Neural cell (in vitro differentiated cells): ENCODE results near the gene PHACTR4.

Experiments
- CTCF ChIP-seq: fragments of 450-650 bp; IDR thresholded peaks from 2 replicates; pipeline ENCODE4 v1.5.1; 2014; ENCODE audit warnings: antibody characterized with exemption, mild to moderate bottlenecking, moderate library complexity; ENCODE audit not compliant: poor library complexity, severe bottlenecking
- EP300 ChIP-seq: fragments of 450-650 bp; conservative IDR thresholded peaks from 2 replicates; pipeline ENCODE4 v1.6.1; 2014; ENCODE audit warnings: antibody characterized with exemption, mild to moderate bottlenecking, moderate library complexity; ENCODE audit not compliant: poor library complexity, severe bottlenecking
- EZH2 ChIP-seq: fragments of 200-600, 300-800 bp; shearing (Covaris generic), sonication (generic); IDR thresholded peaks from 2 replicates; pipeline ENCODE4 v1.6.1; 2014; ENCODE audit warnings: antibody characterized with exemption, low read length, borderline replicate concordance, mild to moderate bottlenecking; ENCODE audit not compliant: insufficient read depth, poor library complexity, severe bottlenecking
- POLR2AphosphoS5 ChIP-seq: IDR thresholded peaks from 2 replicates; pipeline ENCODE4 v1.6.1; 2012
- REST ChIP-seq: IDR thresholded peaks from 2 replicates; pipeline ENCODE4 v1.6.1; 2012; ENCODE audit warnings: borderline replicate concordance
- SMC3 ChIP-seq: fragments of 450-650 bp; conservative IDR thresholded peaks from 2 replicates; pipeline ENCODE4 v1.6.1; 2014; ENCODE audit warnings: antibody characterized with exemption, mild to moderate bottlenecking, moderate library complexity; ENCODE audit not compliant: poor library complexity

- TF ChIP-seq EP300 (no peak), CTCF (no peak), EZH2 (no peak), SMC3 (no peak), POLR2AphosphoS5 (no peak), REST (no peak)
Observed at GRCh38 chr1:28457678-28458077, 88.1 kb downstream of the PHACTR4 start.
